ENCODE data around the gene ZNF605. TPM values are rescaled to one million over a fixed set of nuclear protein-coding genes. Genes with fewer than 3 reads are reported as not detected.
"Not testable (repeated sequence)": the region's sequence is repeated elsewhere in the genome, so short reads cannot be mapped to it uniquely, and the experiment has no call there.

The ZNF605 gene
- total RNA-seq, 2 experiments from 2014 or later = 4.3 to 5.3 TPM

GRCh38 chr12:132922676-132923075 lies 33.4 kb downstream of the ZNF605 start:
- no peak overlapping the region for H3K4me3 Mint-ChIP-seq
- intact Hi-C loops (cut with micrococcal nuclease) = no loop called here
- H3K4me1 Mint-ChIP-seq (ENCODE audit: low read depth) = no peaks in the 10 kb centered on the region
- no peaks in the 10 kb centered on the region for H3K27me3 Mint-ChIP-seq (ENCODE audit: low read depth)
- H3K27ac Mint-ChIP-seq = no peak overlapping the region
- H3K36me3 Mint-ChIP-seq (ENCODE audit: low read depth) = peaks cover 61% of the 10 kb centered on the region
- H3K9me3 Mint-ChIP-seq = peaks cover 77% of the 10 kb centered on the region
- no peak for DNase-seq
- CTCF ChIA-PET = interaction anchor here (0.6 kb wide), 1 partner anchor 267 kb away, joined by 4 read pairs; no protein-coding TSS in a partner anchor

GRCh38 chr12:132921685-132922084 lies 34.4 kb downstream of the ZNF605 start:
- Mint-ChIP-seq H3K4me1 (ENCODE audit: low read depth) (no peaks in the 10 kb centered on the region), H3K36me3 (ENCODE audit: low read depth) (peaks cover 55% of the 10 kb centered on the region), H3K9me3 (peaks cover 77% of the 10 kb centered on the region), H3K27ac (no peak overlapping the region), H3K4me3 (no peak overlapping the region), H3K27me3 (ENCODE audit: low read depth) (no peaks in the 10 kb centered on the region)
- intact Hi-C loops (cut with micrococcal nuclease) = no loop called here
- CTCF ChIA-PET = no interaction called here
- no peak for DNase-seq

GRCh38 chr12:132918680-132919079 lies 37.4 kb downstream of the ZNF605 start:
- no peaks in the 10 kb centered on the region for H3K27me3 Mint-ChIP-seq (ENCODE audit: low read depth)
- CTCF ChIA-PET = no interaction called here
- peaks cover 46% of the 10 kb centered on the region for H3K36me3 Mint-ChIP-seq (ENCODE audit: low read depth)
- no peaks in the 10 kb centered on the region for H3K4me1 Mint-ChIP-seq (ENCODE audit: low read depth)
- no peak overlapping the region for H3K27ac Mint-ChIP-seq
- H3K4me3 Mint-ChIP-seq = no peak overlapping the region
- intact Hi-C loops (cut with micrococcal nuclease) = no loop called here
- H3K9me3 Mint-ChIP-seq = peaks cover 66% of the 10 kb centered on the region
- no peak for DNase-seq

- Mint-ChIP-seq H3K4me3 (peak overlapping the region; percentile 86), H3K36me3 (ENCODE audit: low read depth) (peaks cover 17% of the 10 kb centered on the region), H3K9me3 (peaks cover 23% of the 10 kb centered on the region), H3K27me3 (ENCODE audit: low read depth) (no peaks in the 10 kb centered on the region), H3K27ac (peak overlapping the region; percentile 62), H3K4me1 (ENCODE audit: low read depth) (peaks cover 9% of the 10 kb centered on the region)
- intact Hi-C loops (cut with micrococcal nuclease) = loop anchor here (2.0 kb wide), 2 partner anchors 80 to 222 kb away; partner anchors contain the start of genes GOLGA3, POLE and PXMP2
- CTCF ChIA-PET = interaction anchor here (0.6 to 0.7 kb wide), 2 partner anchors 17 to 80 kb away, joined by 4 to 5 read pairs; no protein-coding TSS in a partner anchor
- no peak for DNase-seq
These were observed 47.1 kb downstream of the ZNF605 start for GRCh38 chr12:132909030-132909368.

- intact Hi-C loops (cut with micrococcal nuclease) = loop anchor here (1.0 to 2.0 kb wide), 10 partner anchors 21 to 222 kb away; partner anchors contain the start of genes ANKLE2, CHFR, GOLGA3 and PGAM5
- Mint-ChIP-seq H3K9me3 (peaks cover 17% of the 10 kb centered on the region), H3K4me3 (peak overlapping the region; percentile 86)
These were observed 47.7 kb downstream of the ZNF605 start for GRCh38 chr12:132908145-132909029.

GRCh38 chr12:132907789-132908144 lies 48.3 kb downstream of the ZNF605 start:
- DNase-seq; H3K27me3 Mint-ChIP-seq (ENCODE audit: low read depth); H3K4me1 Mint-ChIP-seq (ENCODE audit: low read depth); CTCF ChIA-PET; H3K36me3 Mint-ChIP-seq (ENCODE audit: low read depth); H3K27ac Mint-ChIP-seq: not testable (repeated sequence)
- H3K9me3 Mint-ChIP-seq = peaks cover 15% of the 10 kb centered on the region
- intact Hi-C loops (cut with micrococcal nuclease) = loop anchor here (1.0 to 2.0 kb wide), 10 partner anchors 20 to 223 kb away; partner anchors contain the start of genes ANKLE2, CHFR, GOLGA3 and PGAM5
- H3K4me3 Mint-ChIP-seq = peak overlapping the region; percentile 86

More at GRCh38 chr12:132908145-132909029, 47.7 kb downstream of the ZNF605 start:
- Mint-ChIP-seq H3K36me3 (ENCODE audit: low read depth) (peaks cover 10% of the 10 kb centered on the region), H3K27ac (peak overlapping the region; percentile 62), H3K4me1 (ENCODE audit: low read depth) (peaks cover 9% of the 10 kb centered on the region), H3K27me3 (ENCODE audit: low read depth) (no peaks in the 10 kb centered on the region)
- peak; percentile 99 for DNase-seq
- CTCF ChIA-PET = interaction anchor here (0.6 kb wide), 1 partner anchor 81 kb away, joined by 4 read pairs; no protein-coding TSS in a partner anchor

GRCh38 chr12:132907216-132907615 lies 48.9 kb downstream of the ZNF605 start:
- Mint-ChIP-seq H3K4me1 (ENCODE audit: low read depth) (peaks cover 9% of the 10 kb centered on the region), H3K36me3 (ENCODE audit: low read depth) (peaks cover 7% of the 10 kb centered on the region), H3K9me3 (peaks cover 13% of the 10 kb centered on the region), H3K27me3 (ENCODE audit: low read depth) (no peaks in the 10 kb centered on the region), H3K4me3 (peak overlapping the region; percentile 56), H3K27ac (no peak overlapping the region)
- no peak for DNase-seq
- CTCF ChIA-PET = no interaction called here
- intact Hi-C loops (cut with micrococcal nuclease) = no loop called here

- intact Hi-C loops (cut with micrococcal nuclease) = loop anchor here (1.0 kb wide), 3 partner anchors 18 to 137 kb away; partner anchors contain the start of gene CHFR
- Mint-ChIP-seq H3K27me3 (ENCODE audit: low read depth) (no peaks in the 10 kb centered on the region), H3K4me3 (peak overlapping the region; percentile 59), H3K36me3 (ENCODE audit: low read depth) (no peaks in the 10 kb centered on the region), H3K4me1 (ENCODE audit: low read depth) (peaks cover 9% of the 10 kb centered on the region), H3K27ac (peak overlapping the region; percentile 24), H3K9me3 (no peaks in the 10 kb centered on the region)
- peak; percentile 92 for DNase-seq
- CTCF ChIA-PET = interaction anchor here (0.6 to 2.0 kb wide), 10 partner anchors 15 to 136 kb away, joined by 3 to 10 read pairs (median 4); partner anchors contain the start of gene ZNF26
These were observed 51.3 kb downstream of the ZNF605 start for GRCh38 chr12:132904718-132905328.

GRCh38 chr12:132899033-132899432 lies 57.1 kb downstream of the ZNF605 start:
- intact Hi-C loops (cut with micrococcal nuclease) = no loop called here
- H3K4me3 Mint-ChIP-seq = no peak overlapping the region
- no peaks in the 10 kb centered on the region for H3K36me3 Mint-ChIP-seq (ENCODE audit: low read depth)
- no peaks in the 10 kb centered on the region for H3K27me3 Mint-ChIP-seq (ENCODE audit: low read depth)
- CTCF ChIA-PET = interaction anchor here (1.3 to 1.8 kb wide), 2 partner anchors 124 to 130 kb away, joined by 3 to 4 read pairs; no protein-coding TSS in a partner anchor
- H3K9me3 Mint-ChIP-seq = no peaks in the 10 kb centered on the region
- no peak overlapping the region for H3K27ac Mint-ChIP-seq
- H3K4me1 Mint-ChIP-seq (ENCODE audit: low read depth) = peaks cover 3% of the 10 kb centered on the region
- no peak for DNase-seq

- CTCF ChIA-PET = interaction anchor here (0.9 kb wide), 1 partner anchor 16 kb away, joined by 3 read pairs; no protein-coding TSS in a partner anchor
- H3K27ac Mint-ChIP-seq = peak overlapping the region; percentile 79
- H3K4me3 Mint-ChIP-seq = peak overlapping the region; percentile 58
- peaks cover 26% of the 10 kb centered on the region for H3K4me1 Mint-ChIP-seq (ENCODE audit: low read depth)
- H3K36me3 Mint-ChIP-seq (ENCODE audit: low read depth) = peaks cover 23% of the 10 kb centered on the region
- H3K27me3 Mint-ChIP-seq (ENCODE audit: low read depth) = no peaks in the 10 kb centered on the region
- peaks cover 3% of the 10 kb centered on the region for H3K9me3 Mint-ChIP-seq
- DNase-seq = no peak
- intact Hi-C loops (cut with micrococcal nuclease) = no loop called here
These were observed 67.3 kb downstream of the ZNF605 start for GRCh38 chr12:132888852-132889251.

GRCh38 chr12:132887513-132888351 lies 68.4 kb downstream of the ZNF605 start, which contains the start of gene CHFR:
TSS of gene CHFR (minus strand) at chr12:132887605. CDS start at chr12:132887328, 277 bp downstream.
- peak within 1 kb of the TSS; percentile 98 for H3K4me3 Mint-ChIP-seq
- peaks cover 25% of the 10 kb centered on the region for H3K36me3 Mint-ChIP-seq (ENCODE audit: low read depth)
- CTCF ChIA-PET = no interaction called here
- H3K27ac Mint-ChIP-seq = peak within 1 kb of the TSS; percentile 99
- peaks cover 3% of the 10 kb centered on the region for H3K9me3 Mint-ChIP-seq
- peak; percentile 97 for DNase-seq
- intact Hi-C loops (cut with micrococcal nuclease) = loop anchor here (1.0 to 2.0 kb wide), 8 partner anchors 17 to 243 kb away; partner anchors contain the start of genes ANKLE2, GOLGA3, PGAM5 and POLE
- peaks cover 32% of the 10 kb centered on the region for H3K4me1 Mint-ChIP-seq (ENCODE audit: low read depth)
- no peaks in the 10 kb centered on the region for H3K27me3 Mint-ChIP-seq (ENCODE audit: low read depth)
